Neuronal stem cell (in vitro differentiated cells): Measurements from ENCODE around the gene AMFR.

Experiments used
- DNase-seq: peaks from one replicate; pipeline ENCODE4 v3.0.0-alpha.2; 2013; ENCODE audit warnings: low spot score
- H2AFZ ChIP-seq: one replicate; pipeline ENCODE4 v1.6.1; 2013; ENCODE audit warnings: mild to moderate bottlenecking, low read length, inconsistent platforms
- H2AK5ac ChIP-seq: 2 replicates; pipeline ENCODE4 v1.6.1; 2013; ENCODE audit warnings: low read depth, mild to moderate bottlenecking, inconsistent platforms, low read length, moderate library complexity, mixed read lengths
- H2BK120ac ChIP-seq: 2 replicates; pipeline ENCODE4 v1.6.1; 2013; ENCODE audit warnings: low read depth, mild to moderate bottlenecking, inconsistent platforms, low read length, moderate library complexity, mixed read lengths
- H2BK12ac ChIP-seq: one replicate; pipeline ENCODE4 v1.6.1; 2013; ENCODE audit warnings: low read length, inconsistent platforms
- H2BK15ac ChIP-seq: 2 replicates; pipeline ENCODE4 v1.6.1; 2013; ENCODE audit warnings: mild to moderate bottlenecking, low read length, inconsistent platforms, mixed read lengths
- H2BK5ac ChIP-seq: one replicate; pipeline ENCODE4 v1.6.1; 2013; ENCODE audit warnings: inconsistent platforms, mild to moderate bottlenecking, low read length, moderate library complexity
- H3K14ac ChIP-seq: one replicate; pipeline ENCODE4 v1.6.1; 2013; ENCODE audit warnings: low read length, inconsistent platforms
- H3K18ac ChIP-seq: 2 replicates; pipeline ENCODE4 v1.6.1; 2013; ENCODE audit warnings: low read length, inconsistent platforms
- H3K23ac ChIP-seq: 2 replicates; pipeline ENCODE4 v1.6.1; 2013; ENCODE audit warnings: low read depth, mild to moderate bottlenecking, mixed read lengths, low read length, inconsistent platforms; ENCODE audit not compliant: poor library complexity
- H3K27ac ChIP-seq: replicated peaks from 3 replicates; pipeline ENCODE4 v1.5.1; 2013; ENCODE audit warnings: low read length, inconsistent platforms
- H3K27me3 ChIP-seq, 3 experiments: 2 replicates each; pipeline ENCODE4 v1.6.1; 2013; ENCODE audit warnings: low read length in 3 of 3, mild to moderate bottlenecking in 2 of 3, inconsistent platforms in 1 of 3, low read depth in 1 of 3, mixed read lengths in 1 of 3, moderate library complexity in 1 of 3; ENCODE audit not compliant: control insufficient read depth in 3 of 3, insufficient read depth in 3 of 3
- H3K36me3 ChIP-seq, 2 donors: replicated peaks in 1 of 2; 2 replicates each; pipeline ENCODE4 v1.6.1; 2013; ENCODE audit warnings: low read length in 2 of 2; ENCODE audit not compliant: control insufficient read depth in 2 of 2, insufficient read depth in 2 of 2
- H3K4ac ChIP-seq: 2 replicates; pipeline ENCODE4 v1.6.1; 2013; ENCODE audit warnings: inconsistent platforms, mild to moderate bottlenecking, low read length, moderate library complexity
- H3K4me1 ChIP-seq, 2 donors: 1 replicate in 1 of 2; 2 replicates in 1 of 2; pipeline ENCODE4 v1.6.1; 2013; ENCODE audit warnings: low read length in 2 of 2, low read depth in 1 of 2; ENCODE audit not compliant: control insufficient read depth in 2 of 2, insufficient read depth in 1 of 2
- H3K4me2 ChIP-seq: one replicate; pipeline ENCODE4 v1.6.1; 2013; ENCODE audit warnings: mild to moderate bottlenecking, low read length, inconsistent platforms; ENCODE audit not compliant: insufficient read depth, poor library complexity, severe bottlenecking
- H3K4me3 ChIP-seq, 2 donors: 2 replicates each; pipeline ENCODE4 v1.5.1; 2013; ENCODE audit warnings: low read length in 2 of 2, mild to moderate bottlenecking in 2 of 2, inconsistent platforms in 1 of 2, moderate library complexity in 1 of 2
- H3K79me1 ChIP-seq: one replicate; pipeline ENCODE4 v1.6.1; 2013; ENCODE audit warnings: low read depth, mild to moderate bottlenecking, inconsistent platforms, low read length, moderate library complexity
- H3K9ac ChIP-seq: one replicate; pipeline ENCODE4 v1.6.1; 2013; ENCODE audit warnings: mild to moderate bottlenecking, low read depth, low read length, inconsistent platforms; ENCODE audit not compliant: poor library complexity
- H3K9me3 ChIP-seq, 2 donors: replicated peaks in 1 of 2; 2 replicates each; pipeline versions ENCODE3 to v1.6.1; 2013; ENCODE audit warnings: low read length in 2 of 2, mild to moderate bottlenecking in 2 of 2, inconsistent platforms in 1 of 2, low read depth in 1 of 2, mixed read lengths in 1 of 2, moderate library complexity in 1 of 2; ENCODE audit not compliant: control insufficient read depth in 2 of 2, insufficient read depth in 1 of 2
- H4K8ac ChIP-seq: one replicate; pipeline ENCODE4 v1.6.1; 2013; ENCODE audit warnings: low read depth, mild to moderate bottlenecking, inconsistent platforms, low read length, moderate library complexity
- H4K91ac ChIP-seq: one replicate; pipeline ENCODE4 v1.6.1; 2013; ENCODE audit warnings: low read length, low read depth, mild to moderate bottlenecking, inconsistent platforms; ENCODE audit not compliant: poor library complexity
- WGBS, 2 donors: extraction: QIAGEN DNeasy Blood & Tissue Kit; methylation state at CpG; one replicate each; pipeline ENCODE4 v1.1.7; 2013; ENCODE audit warnings: missing lambda C conversion rate in 2 of 2, mixed read lengths in 1 of 2; ENCODE audit not compliant: insufficient read length in 2 of 2, insufficient replicate concordance in 1 of 2; ENCODE audit errors: extremely low coverage in 2 of 2; 5-methylcytosine and 5-hydroxymethylcytosine counted together

The AMFR gene

GRCh38 chr16:56314244-56314850 lies 111.0 kb downstream of the AMFR start:
- Histone ChIP-seq H4K8ac (no peak overlapping the region), H2BK120ac (no peak overlapping the region), H3K23ac (no peak overlapping the region), H2BK12ac (no peak overlapping the region), H2BK15ac (no peak overlapping the region), H3K4me1 (peaks cover 2 to 6% of the 10 kb centered on the region in 2 donors), H3K27me3 (peaks cover 0 to 15% (median 3%) of the 10 kb centered on the region in 3 experiments), H3K4me3 (no peak overlapping the region), H3K18ac (peak overlapping the region; percentile 17), H2BK5ac (no peak overlapping the region), H3K27ac (no peak overlapping the region), H3K9me3 (no peaks in the 10 kb centered on the region), H3K36me3 (no peaks in the 10 kb centered on the region), H3K4me2 (no peak overlapping the region), H3K79me1 (no peaks in the 10 kb centered on the region), H3K9ac (no peak overlapping the region), H2AK5ac (no peak overlapping the region), H3K14ac (no peak overlapping the region), H2AFZ (no peak overlapping the region), H3K4ac (no peak overlapping the region), H4K91ac (no peak overlapping the region)
- no CpG with 5 or more reads among the region's 18 CpGs for whole genome bisulfite sequencing, 2 donors
- DNase-seq = no peak

DNA sequence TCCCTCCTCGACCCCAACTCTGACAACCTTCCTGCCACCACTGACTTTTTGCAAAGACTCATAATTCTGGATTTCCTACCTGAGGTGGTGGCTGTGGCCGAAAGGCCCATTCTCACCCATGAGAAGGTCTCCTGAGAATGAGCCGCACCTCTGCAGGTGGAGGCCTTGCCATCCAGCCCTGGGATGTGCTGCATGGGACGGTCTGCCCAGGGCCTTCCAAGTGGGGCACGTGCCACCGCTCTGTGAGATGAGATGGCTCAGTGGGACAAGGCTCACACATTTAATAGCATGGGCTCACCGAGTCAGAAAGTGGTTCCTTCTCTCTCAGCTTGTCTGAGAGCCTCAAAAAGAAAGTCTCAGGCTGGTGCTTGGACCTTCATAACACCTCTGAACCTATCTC lies 112.8 kb downstream of the AMFR start:
- H3K14ac ChIP-seq = no peak overlapping the region
- peak overlapping the region; percentile 61 for H3K18ac ChIP-seq
- no peak for DNase-seq
- H4K8ac ChIP-seq = no peak overlapping the region
- H3K23ac ChIP-seq = no peak overlapping the region
- no CpG with 5 or more reads among the region's 7 CpGs for WGBS, 2 donors
- no peak overlapping the region for H3K4me2 ChIP-seq
- H3K9me3 ChIP-seq = no peaks in the 10 kb centered on the region
- no peaks in the 10 kb centered on the region for H3K36me3 ChIP-seq
- peaks cover 0 to 7% (median 3%) of the 10 kb centered on the region in 3 experiments for H3K27me3 ChIP-seq
- H2BK15ac ChIP-seq = no peak overlapping the region
- no peak overlapping the region for H2AFZ ChIP-seq
- no peak overlapping the region for H2BK120ac ChIP-seq
- no peak overlapping the region for H3K9ac ChIP-seq
- no peak overlapping the region for H2BK12ac ChIP-seq
- no peak overlapping the region for H3K27ac ChIP-seq
- no peak overlapping the region for H3K4me3 ChIP-seq
- no peaks in the 10 kb centered on the region for H3K79me1 ChIP-seq
- H3K4me1 ChIP-seq = peaks cover 2 to 14% of the 10 kb centered on the region in 2 donors
- no peak overlapping the region for H2AK5ac ChIP-seq
- no peak overlapping the region for H2BK5ac ChIP-seq
- H4K91ac ChIP-seq = no peak overlapping the region
- no peak overlapping the region for H3K4ac ChIP-seq

- Histone ChIP-seq H3K36me3 (no peaks in the 10 kb centered on the region), H3K18ac (no peak overlapping the region), H2BK5ac (no peak overlapping the region), H3K14ac (no peak overlapping the region), H3K23ac (no peak overlapping the region), H3K27ac (no peak overlapping the region), H3K9ac (no peak overlapping the region), H4K8ac (no peak overlapping the region), H3K79me1 (no peaks in the 10 kb centered on the region), H3K4me2 (no peak overlapping the region), H3K4me3 (no peak overlapping the region), H2BK120ac (no peak overlapping the region), H3K27me3 (peaks cover 0 to 1% (median 0%) of the 10 kb centered on the region in 3 experiments), H3K9me3 (no peaks in the 10 kb centered on the region), H2AK5ac (peak overlapping the region; percentile 49), H2BK15ac (no peak overlapping the region), H3K4ac (no peak overlapping the region), H3K4me1 (peaks cover 2 to 14% of the 10 kb centered on the region in 2 donors), H4K91ac (no peak overlapping the region), H2BK12ac (peak overlapping the region; percentile 31), H2AFZ (peak overlapping the region; percentile 51)
- no peak for DNase-seq
- no CpG with 5 or more reads among the region's 11 CpGs for WGBS, 2 donors
Observed at GRCh38 chr16:56312028-56312300, 113.4 kb downstream of the AMFR start.
